ENCODE measurements around the gene SDK1. TPM values are rescaled to one million over a fixed set of nuclear protein-coding genes. Genes with fewer than 3 reads are reported as not detected.

Gene SDK1
- total and polyA plus RNA-seq, 4 donors, result 0.12 to 0.47 (median 0.36) TPM

DNA sequence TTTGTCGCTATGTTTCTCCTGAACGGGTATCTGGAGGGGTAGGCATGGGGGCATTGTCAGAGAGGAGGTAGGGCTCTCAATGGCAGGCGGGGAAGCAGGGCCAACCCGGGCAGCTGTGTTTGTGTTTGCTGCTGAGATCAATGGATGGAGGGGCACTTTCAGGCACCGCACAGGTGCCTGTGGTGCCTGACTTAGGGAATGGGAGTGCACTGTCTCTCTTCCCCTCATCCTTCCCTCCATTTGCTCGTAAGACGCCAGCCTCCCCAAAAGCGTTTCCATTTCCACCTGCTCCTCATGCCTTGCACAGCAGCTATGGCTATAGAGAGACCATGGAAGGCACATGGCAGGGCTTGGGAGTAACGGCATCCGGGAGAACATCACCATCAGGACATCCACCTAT is 765.2 kb downstream of the SDK1 start:
- Histone ChIP-seq H3K9ac (ENCODE audit: low read depth in 1 of 2, low read length in 2 of 2) (no peak overlapping the region), H3K27ac (ENCODE audit: low read depth in 1 of 2, low read length in 2 of 2) (no peak overlapping the region), H3K4me1 (ENCODE audit: control insufficient read depth in 4 of 4, insufficient read depth in 4 of 4, low read length in 3 of 4) (no peaks in the 10 kb centered on the region), H3K4me3 (ENCODE audit: low read depth in 1 of 3, low read length in 3 of 3) (no peak overlapping the region), H3K9me3 (ENCODE audit: control insufficient read depth in 4 of 4, low read length in 3 of 4) (no peaks in the 10 kb centered on the region), H3K27me3 (ENCODE audit: control insufficient read depth in 4 of 4, insufficient read depth in 4 of 4, low read length in 3 of 4) (no peaks in the 10 kb centered on the region), H3K36me3 (ENCODE audit: control insufficient read depth in 4 of 4, insufficient read depth in 3 of 4, low read depth in 1 of 4, low read length in 3 of 4) (no peaks in the 10 kb centered on the region)
- TF ChIP-seq, protein P1, sequence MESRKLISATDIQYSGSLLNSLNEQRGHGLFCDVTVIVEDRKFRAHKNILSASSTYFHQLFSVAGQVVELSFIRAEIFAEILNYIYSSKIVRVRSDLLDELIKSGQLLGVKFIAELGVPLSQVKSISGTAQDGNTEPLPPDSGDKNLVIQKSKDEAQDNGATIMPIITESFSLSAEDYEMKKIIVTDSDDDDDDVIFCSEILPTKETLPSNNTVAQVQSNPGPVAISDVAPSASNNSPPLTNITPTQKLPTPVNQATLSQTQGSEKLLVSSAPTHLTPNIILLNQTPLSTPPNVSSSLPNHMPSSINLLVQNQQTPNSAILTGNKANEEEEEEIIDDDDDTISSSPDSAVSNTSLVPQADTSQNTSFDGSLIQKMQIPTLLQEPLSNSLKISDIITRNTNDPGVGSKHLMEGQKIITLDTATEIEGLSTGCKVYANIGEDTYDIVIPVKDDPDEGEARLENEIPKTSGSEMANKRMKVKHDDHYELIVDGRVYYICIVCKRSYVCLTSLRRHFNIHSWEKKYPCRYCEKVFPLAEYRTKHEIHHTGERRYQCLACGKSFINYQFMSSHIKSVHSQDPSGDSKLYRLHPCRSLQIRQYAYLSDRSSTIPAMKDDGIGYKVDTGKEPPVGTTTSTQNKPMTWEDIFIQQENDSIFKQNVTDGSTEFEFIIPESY (IDR thresholded peaks at IDR 0.05), result no peak
- TF ChIP-seq YY1 (IDR thresholded peaks at IDR 0.05) (no peak), HNF4G (IDR thresholded peaks at IDR 0.05) (no peak), JUND (IDR thresholded peaks at IDR 0.05) (no peak), FOXA1 (IDR thresholded peaks at IDR 0.05) (no peak)
- TF ChIP-seq, protein P2, sequence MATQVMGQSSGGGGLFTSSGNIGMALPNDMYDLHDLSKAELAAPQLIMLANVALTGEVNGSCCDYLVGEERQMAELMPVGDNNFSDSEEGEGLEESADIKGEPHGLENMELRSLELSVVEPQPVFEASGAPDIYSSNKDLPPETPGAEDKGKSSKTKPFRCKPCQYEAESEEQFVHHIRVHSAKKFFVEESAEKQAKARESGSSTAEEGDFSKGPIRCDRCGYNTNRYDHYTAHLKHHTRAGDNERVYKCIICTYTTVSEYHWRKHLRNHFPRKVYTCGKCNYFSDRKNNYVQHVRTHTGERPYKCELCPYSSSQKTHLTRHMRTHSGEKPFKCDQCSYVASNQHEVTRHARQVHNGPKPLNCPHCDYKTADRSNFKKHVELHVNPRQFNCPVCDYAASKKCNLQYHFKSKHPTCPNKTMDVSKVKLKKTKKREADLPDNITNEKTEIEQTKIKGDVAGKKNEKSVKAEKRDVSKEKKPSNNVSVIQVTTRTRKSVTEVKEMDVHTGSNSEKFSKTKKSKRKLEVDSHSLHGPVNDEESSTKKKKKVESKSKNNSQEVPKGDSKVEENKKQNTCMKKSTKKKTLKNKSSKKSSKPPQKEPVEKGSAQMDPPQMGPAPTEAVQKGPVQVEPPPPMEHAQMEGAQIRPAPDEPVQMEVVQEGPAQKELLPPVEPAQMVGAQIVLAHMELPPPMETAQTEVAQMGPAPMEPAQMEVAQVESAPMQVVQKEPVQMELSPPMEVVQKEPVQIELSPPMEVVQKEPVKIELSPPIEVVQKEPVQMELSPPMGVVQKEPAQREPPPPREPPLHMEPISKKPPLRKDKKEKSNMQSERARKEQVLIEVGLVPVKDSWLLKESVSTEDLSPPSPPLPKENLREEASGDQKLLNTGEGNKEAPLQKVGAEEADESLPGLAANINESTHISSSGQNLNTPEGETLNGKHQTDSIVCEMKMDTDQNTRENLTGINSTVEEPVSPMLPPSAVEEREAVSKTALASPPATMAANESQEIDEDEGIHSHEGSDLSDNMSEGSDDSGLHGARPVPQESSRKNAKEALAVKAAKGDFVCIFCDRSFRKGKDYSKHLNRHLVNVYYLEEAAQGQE (IDR thresholded peaks at IDR 0.05), result no peak
- DNase-seq (ENCODE audit: low spot score), result peak; percentile 20
- WGBS, result 81% methylated on average over 10 of the region's 10 CpGs

DNA sequence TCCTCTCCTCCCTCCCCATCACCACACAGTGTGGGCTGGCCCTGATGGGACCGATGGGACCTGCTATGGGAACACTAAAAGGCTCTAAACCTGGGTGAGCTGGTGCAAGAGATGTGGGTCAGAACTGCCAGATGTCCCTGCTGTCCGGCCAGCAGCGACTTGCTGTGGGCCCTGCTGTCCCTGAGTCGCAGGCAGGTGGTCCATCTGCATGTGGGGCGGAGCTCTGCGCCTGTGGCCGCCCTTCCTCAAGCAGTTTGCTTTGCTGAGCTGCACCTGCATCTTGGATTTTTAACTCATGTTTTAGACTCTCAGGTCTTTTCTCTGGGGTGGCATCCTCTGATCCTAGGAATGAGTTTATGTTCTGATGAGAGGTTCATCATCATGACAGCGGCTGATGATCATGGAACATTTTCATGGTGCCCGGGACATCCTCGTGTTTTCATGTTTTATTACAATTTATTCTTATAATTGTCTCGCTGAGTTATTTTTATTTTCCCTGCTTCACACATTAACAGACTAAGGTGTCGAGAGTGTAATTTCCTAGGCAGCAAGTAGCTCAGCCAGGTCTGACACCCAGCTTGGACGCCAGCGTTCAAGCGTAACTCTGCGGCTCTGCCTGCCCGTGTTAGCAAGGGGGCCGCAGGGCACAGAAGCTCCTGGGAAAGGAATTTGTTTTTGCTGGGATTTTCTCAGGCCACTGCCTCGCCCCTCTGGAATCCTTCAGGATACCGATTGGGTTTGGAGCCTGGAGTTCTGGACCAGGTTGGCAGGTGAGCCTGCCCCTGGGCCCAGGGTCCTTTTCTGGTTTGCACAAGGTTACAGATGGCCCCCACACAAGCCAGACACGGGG is 765.8 kb downstream of the SDK1 start:
- WGBS, result 84% methylated on average over 21 of the region's 21 CpGs
- H3K9me3 ChIP-seq (ENCODE audit: control insufficient read depth in 4 of 4, low read length in 3 of 4), result no peaks in the 10 kb centered on the region
- H3K4me1 ChIP-seq (ENCODE audit: control insufficient read depth in 4 of 4, insufficient read depth in 4 of 4, low read length in 3 of 4), result no peaks in the 10 kb centered on the region
- no peak overlapping the region for H3K4me3 ChIP-seq (ENCODE audit: low read depth in 1 of 3, low read length in 3 of 3)
- H3K27me3 ChIP-seq (ENCODE audit: control insufficient read depth in 4 of 4, insufficient read depth in 4 of 4, low read length in 3 of 4), result no peaks in the 10 kb centered on the region
- H3K27ac ChIP-seq (ENCODE audit: low read depth in 1 of 2, low read length in 2 of 2), result no peak overlapping the region
- H3K36me3 ChIP-seq (ENCODE audit: control insufficient read depth in 4 of 4, insufficient read depth in 3 of 4, low read depth in 1 of 4, low read length in 3 of 4), result no peaks in the 10 kb centered on the region
- DNase-seq (ENCODE audit: low spot score), result peak; percentile 19
- no peak overlapping the region for H3K9ac ChIP-seq (ENCODE audit: low read depth in 1 of 2, low read length in 2 of 2)
- TF ChIP-seq HNF4G (IDR thresholded peaks at IDR 0.05), result no peak
- TF ChIP-seq, protein P3, sequence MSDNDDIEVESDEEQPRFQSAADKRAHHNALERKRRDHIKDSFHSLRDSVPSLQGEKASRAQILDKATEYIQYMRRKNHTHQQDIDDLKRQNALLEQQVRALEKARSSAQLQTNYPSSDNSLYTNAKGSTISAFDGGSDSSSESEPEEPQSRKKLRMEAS (IDR thresholded peaks at IDR 0.05), result no peak
- no peak for TF ChIP-seq TAF1 (conservative IDR thresholded peaks at IDR 0.05)
- no peak for TF ChIP-seq HNF4A (conservative IDR thresholded peaks at IDR 0.05)
- TF ChIP-seq, protein P4, sequence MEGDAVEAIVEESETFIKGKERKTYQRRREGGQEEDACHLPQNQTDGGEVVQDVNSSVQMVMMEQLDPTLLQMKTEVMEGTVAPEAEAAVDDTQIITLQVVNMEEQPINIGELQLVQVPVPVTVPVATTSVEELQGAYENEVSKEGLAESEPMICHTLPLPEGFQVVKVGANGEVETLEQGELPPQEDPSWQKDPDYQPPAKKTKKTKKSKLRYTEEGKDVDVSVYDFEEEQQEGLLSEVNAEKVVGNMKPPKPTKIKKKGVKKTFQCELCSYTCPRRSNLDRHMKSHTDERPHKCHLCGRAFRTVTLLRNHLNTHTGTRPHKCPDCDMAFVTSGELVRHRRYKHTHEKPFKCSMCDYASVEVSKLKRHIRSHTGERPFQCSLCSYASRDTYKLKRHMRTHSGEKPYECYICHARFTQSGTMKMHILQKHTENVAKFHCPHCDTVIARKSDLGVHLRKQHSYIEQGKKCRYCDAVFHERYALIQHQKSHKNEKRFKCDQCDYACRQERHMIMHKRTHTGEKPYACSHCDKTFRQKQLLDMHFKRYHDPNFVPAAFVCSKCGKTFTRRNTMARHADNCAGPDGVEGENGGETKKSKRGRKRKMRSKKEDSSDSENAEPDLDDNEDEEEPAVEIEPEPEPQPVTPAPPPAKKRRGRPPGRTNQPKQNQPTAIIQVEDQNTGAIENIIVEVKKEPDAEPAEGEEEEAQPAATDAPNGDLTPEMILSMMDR (IDR thresholded peaks at IDR 0.05; ENCODE audit: low read depth, low read length, missing input control), result no peak
- TF ChIP-seq NR2F2 (IDR thresholded peaks at IDR 0.05), result no peak
- TF ChIP-seq, protein P5, sequence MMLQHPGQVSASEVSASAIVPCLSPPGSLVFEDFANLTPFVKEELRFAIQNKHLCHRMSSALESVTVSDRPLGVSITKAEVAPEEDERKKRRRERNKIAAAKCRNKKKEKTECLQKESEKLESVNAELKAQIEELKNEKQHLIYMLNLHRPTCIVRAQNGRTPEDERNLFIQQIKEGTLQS (IDR thresholded peaks at IDR 0.05), result no peak
- no peak for TF ChIP-seq FOXA2 (IDR thresholded peaks at IDR 0.05)
- no peak for TF ChIP-seq JUND (IDR thresholded peaks at IDR 0.05)
- TF ChIP-seq RXRA (IDR thresholded peaks at IDR 0.05), result no peak
- TF ChIP-seq GABPA (IDR thresholded peaks at IDR 0.05 in 1 of 2, conservative IDR thresholded peaks at IDR 0.05 in 1 of 2), result no peak
- TF ChIP-seq, protein P2 (IDR thresholded peaks at IDR 0.05), result no peak
- no peak for TF ChIP-seq EGR1 (IDR thresholded peaks at IDR 0.05; ENCODE audit: low read depth in 2 of 2)
- no peak for TF ChIP-seq RAD21 (IDR thresholded peaks at IDR 0.05)
- TF ChIP-seq SP1 (IDR thresholded peaks at IDR 0.05), result no peak
- TF ChIP-seq FOXA1 (IDR thresholded peaks at IDR 0.05), result no peak

Data from liver (tissue), 9 donors.